Measurements from ENCODE around the gene KRI1. TPM values are rescaled to one million over a fixed set of nuclear protein-coding genes. Genes with fewer than 3 reads are reported as not detected.

KRI1 gene
- total RNA-seq, 1 experiment from 2014 or later = 57.4 TPM

- no peaks in the 10 kb centered on the region for H3K23me2 ChIP-seq (ENCODE audit: insufficient read length, low read depth, low read length, poor library complexity, severe bottlenecking)
- H4K20me1 ChIP-seq (ENCODE audit: control insufficient read depth, insufficient read depth, insufficient read length) = no peaks in the 10 kb centered on the region
- H3K23ac ChIP-seq (ENCODE audit: insufficient read length, low read depth, low read length) = no peak overlapping the region
- no peaks in the 10 kb centered on the region for H3K9me3 ChIP-seq (ENCODE audit: control insufficient read depth, low read depth, low read length)
- no peak overlapping the region for H3T11ph ChIP-seq (ENCODE audit: low read length)
- no peak for DNase-seq
- H3K79me1 ChIP-seq (ENCODE audit: insufficient read depth, low read depth, low read length, poor library complexity, severe bottlenecking) = no peaks in the 10 kb centered on the region
- no peak overlapping the region for H3K27ac Mint-ChIP-seq
- TF ChIP-seq CTCF (conservative IDR thresholded peaks at IDR 0.05) = no peak
- no peak overlapping the region for H3K9ac ChIP-seq (ENCODE audit: extremely low read depth, insufficient read length, low read length)
- H3K14ac ChIP-seq (ENCODE audit: insufficient read depth, low read length) = no peak overlapping the region
- H4K8ac ChIP-seq (replicated peaks; ENCODE audit: insufficient read length, low read depth, low read length) = no peak overlapping the region
- no peaks in the 10 kb centered on the region for H3K79me2 ChIP-seq (ENCODE audit: insufficient read depth, low read length)
- no peak overlapping the region for H2BK12ac ChIP-seq (ENCODE audit: insufficient read length, low read depth, low read length)
- H3K36me3 Mint-ChIP-seq (ENCODE audit: insufficient read depth in 1 of 3, low read depth in 3 of 3) = peaks cover 23 to 45% (median 40%) of the 10 kb centered on the region in 3 experiments; a peak in 6 of 7 replicates
- H3K4me3 Mint-ChIP-seq = no peak overlapping the region
- no peak overlapping the region for H2BK5ac ChIP-seq (ENCODE audit: insufficient read length, low read length)
- H2BK15ac ChIP-seq (ENCODE audit: low read depth, low read length) = no peak overlapping the region
- H3K4me2 ChIP-seq (ENCODE audit: insufficient read depth, insufficient read length, low read length) = no peak overlapping the region
- H3K18ac ChIP-seq (ENCODE audit: insufficient read length, low read depth, low read length) = no peak overlapping the region
- H2BK120ac ChIP-seq (ENCODE audit: low read depth, low read length, poor library complexity, severe bottlenecking) = no peak overlapping the region
- H3K56ac ChIP-seq (ENCODE audit: insufficient read length, low read depth, low read length) = no peak overlapping the region
- H3K27ac ChIP-seq (ENCODE audit: insufficient read length, low read depth, low read length) = no peak overlapping the region
- no CpG with 5 or more reads among the region's 17 CpGs for WGBS (ENCODE audit: extremely low coverage, insufficient read length, low lambda C conversion rate)
- H2AK5ac ChIP-seq (ENCODE audit: insufficient read length, low read length) = no peak overlapping the region
- H2BK20ac ChIP-seq (ENCODE audit: low read depth, low read length, poor library complexity, severe bottlenecking) = no peak overlapping the region
- no peaks in the 10 kb centered on the region for H3K27me3 Mint-ChIP-seq (ENCODE audit: low read depth)
- H3K27me3 ChIP-seq (ENCODE audit: insufficient read depth, low read length) = no peaks in the 10 kb centered on the region
- no peak overlapping the region for H4K91ac ChIP-seq (ENCODE audit: insufficient read length, low read depth, low read length)
- H2AFZ ChIP-seq (ENCODE audit: low read length) = no peak overlapping the region
- no peak overlapping the region for H4K5ac ChIP-seq (ENCODE audit: insufficient read length, low read depth, low read length)
- no peak overlapping the region for H3K4ac ChIP-seq (ENCODE audit: low read depth, low read length)
- H3K4me1 ChIP-seq (ENCODE audit: insufficient read depth, low read length) = no peaks in the 10 kb centered on the region
- no peaks in the 10 kb centered on the region for H3K9me3 Mint-ChIP-seq
- peaks cover 4 to 12% of the 10 kb centered on the region in 2 experiments for H3K4me1 Mint-ChIP-seq
Observed at GRCh38 chr19:10546817-10547216, 19.0 kb downstream of the KRI1 start.
